HG03135 (cell line): ENCODE results near the gene RUSF1.

Experiments
- ATAC-seq: cut with Tn5 transposase; IDR thresholded peaks from one replicate; pipeline ENCODE4 v1.9.1; 2021; ENCODE audit warnings: mild to moderate bottlenecking, moderate library complexity; ENCODE audit not compliant: unreplicated experiment

RUSF1 gene

GRCh38 chr16:31471241-31471874, 36.8 kb downstream of the RUSF1 start:
- ATAC-seq, result no peak

- no peak for ATAC-seq
Observed at GRCh38 chr16:31470615-31471014, 37.6 kb downstream of the RUSF1 start.

- no peak for ATAC-seq
Observed at GRCh38 chr16:31467858-31468257, 40.3 kb downstream of the RUSF1 start.

- ATAC-seq, result peak; percentile 67
Observed at GRCh38 chr16:31467151-31467773, 40.9 kb downstream of the RUSF1 start.

DNA sequence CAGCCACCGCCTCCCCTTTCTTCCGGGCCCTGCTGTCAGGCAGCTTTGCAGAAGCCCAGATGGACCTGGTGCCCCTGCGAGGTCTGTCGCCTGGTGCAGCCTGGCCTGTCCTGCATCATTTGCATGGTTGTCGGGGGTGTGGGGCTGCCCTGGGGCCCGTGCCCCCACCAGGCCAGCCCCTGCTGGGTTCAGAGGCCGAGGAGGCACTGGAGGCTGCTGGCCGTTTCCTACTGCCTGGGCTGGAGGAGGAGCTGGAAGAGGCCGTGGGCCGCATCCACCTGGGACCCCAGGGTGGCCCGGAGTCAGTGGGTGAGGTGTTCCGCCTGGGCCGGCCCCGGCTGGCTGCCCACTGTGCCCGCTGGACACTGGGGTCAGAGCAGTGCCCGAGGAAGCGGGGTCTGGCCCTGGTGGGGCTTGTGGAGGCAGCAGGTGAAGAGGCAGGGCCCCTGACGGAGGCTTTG, 41.8 kb downstream of the RUSF1 start:
- ATAC-seq, result no peak

DNA sequence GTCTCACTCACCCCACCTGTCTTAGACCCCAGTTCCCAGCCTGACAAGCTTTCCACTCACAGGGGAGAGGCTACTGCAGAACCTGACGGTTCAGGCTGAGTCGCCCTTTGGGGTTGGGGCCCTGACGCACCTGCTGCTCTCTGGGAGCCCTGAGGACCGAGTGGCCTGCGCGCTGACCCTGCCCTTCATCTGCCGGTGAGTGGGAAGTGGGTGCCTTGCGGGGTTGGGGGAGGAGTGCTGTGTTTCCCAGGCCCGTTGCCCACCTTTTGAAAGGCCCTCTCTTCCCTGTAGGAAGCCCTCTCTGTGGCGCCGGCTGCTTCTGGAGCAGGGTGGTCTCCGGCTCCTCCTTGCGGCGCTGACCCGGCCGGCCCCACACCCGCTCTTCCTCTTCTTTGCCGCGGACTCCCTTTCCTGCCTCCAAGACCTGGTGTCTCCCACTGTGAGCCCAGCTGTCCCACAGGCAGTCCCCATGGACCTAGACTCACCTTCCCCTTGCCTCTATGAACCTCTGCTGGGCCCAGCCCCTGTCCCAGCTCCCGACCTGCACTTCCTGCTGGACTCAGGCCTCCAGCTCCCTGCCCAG, 42.3 kb downstream of the RUSF1 start:
- no peak for ATAC-seq

- no peak for ATAC-seq
Observed at GRCh38 chr16:31464781-31465260, 43.4 kb downstream of the RUSF1 start.

DNA sequence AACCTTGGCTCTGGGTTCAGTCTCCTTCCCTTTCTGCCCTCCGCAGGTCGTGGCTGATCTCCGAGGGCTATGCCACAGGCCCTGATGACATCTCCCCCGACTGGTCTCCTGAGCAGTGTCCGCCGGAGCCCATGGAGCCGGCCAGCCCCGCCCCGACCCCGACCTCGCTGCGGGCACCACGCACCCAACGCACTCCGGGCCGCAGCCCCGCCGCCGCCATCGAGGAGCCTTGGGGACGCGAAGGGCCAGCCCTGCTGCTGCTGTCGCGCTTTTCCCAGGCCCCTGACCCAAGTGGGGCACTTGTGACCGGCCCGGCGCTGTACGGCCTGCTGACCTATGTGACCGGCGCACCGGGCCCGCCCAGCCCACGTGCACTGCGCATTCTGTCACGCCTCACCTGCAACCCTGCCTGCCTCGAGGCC, 43.8 kb downstream of the RUSF1 start:
- no peak for ATAC-seq

GRCh38 chr16:31461921-31462804, 46.0 kb downstream of the RUSF1 start:
- no peak for ATAC-seq

- ATAC-seq, result no peak
Observed at GRCh38 chr16:31461201-31461920, 46.8 kb downstream of the RUSF1 start.

GRCh38 chr16:31460582-31461002, 47.6 kb downstream of the RUSF1 start:
- no peak for ATAC-seq

DNA sequence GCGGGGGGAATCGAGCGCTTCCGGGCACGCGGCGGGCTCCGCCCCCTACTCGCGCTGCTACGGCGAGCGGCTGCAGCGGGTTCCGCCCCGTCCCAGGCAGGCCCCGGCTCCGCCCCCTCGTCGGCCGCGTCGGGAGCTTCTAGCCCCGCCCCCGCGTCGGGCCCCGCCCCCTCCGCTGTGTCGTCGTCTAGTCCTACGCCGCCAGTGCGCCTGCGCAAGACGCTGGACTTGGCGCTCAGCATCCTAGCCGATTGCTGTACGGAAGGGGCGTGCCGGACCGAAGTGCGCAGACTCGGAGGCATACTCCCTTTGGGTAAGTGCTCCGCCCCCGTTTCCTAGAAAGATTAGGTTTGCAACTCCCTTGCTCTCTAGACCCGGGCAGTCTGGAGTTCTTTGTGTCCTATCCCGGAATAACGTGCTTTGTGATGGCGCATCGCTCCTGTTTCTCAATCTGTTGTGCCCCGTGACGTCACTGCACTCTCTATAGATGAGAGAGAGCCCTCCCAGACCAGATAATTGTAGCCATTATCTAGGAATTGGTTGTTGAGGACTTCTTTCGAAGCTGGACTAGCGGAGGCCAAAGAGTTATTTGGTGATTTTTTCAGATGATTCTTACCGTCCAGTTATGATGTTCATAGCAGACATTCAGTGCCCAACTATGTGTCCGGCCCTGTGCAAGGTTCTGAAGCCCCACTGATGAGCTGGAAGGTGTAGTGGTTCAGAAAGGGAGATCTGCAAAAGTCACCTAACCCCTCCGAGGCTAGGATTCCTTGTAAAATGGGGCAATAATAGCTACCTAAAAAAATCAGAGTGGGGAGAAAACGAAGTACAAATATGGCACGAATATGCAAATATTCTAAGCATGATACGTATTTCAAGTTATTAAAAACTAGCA, 48.3 kb downstream of the RUSF1 start:
- peak; percentile 68 for ATAC-seq

DNA sequence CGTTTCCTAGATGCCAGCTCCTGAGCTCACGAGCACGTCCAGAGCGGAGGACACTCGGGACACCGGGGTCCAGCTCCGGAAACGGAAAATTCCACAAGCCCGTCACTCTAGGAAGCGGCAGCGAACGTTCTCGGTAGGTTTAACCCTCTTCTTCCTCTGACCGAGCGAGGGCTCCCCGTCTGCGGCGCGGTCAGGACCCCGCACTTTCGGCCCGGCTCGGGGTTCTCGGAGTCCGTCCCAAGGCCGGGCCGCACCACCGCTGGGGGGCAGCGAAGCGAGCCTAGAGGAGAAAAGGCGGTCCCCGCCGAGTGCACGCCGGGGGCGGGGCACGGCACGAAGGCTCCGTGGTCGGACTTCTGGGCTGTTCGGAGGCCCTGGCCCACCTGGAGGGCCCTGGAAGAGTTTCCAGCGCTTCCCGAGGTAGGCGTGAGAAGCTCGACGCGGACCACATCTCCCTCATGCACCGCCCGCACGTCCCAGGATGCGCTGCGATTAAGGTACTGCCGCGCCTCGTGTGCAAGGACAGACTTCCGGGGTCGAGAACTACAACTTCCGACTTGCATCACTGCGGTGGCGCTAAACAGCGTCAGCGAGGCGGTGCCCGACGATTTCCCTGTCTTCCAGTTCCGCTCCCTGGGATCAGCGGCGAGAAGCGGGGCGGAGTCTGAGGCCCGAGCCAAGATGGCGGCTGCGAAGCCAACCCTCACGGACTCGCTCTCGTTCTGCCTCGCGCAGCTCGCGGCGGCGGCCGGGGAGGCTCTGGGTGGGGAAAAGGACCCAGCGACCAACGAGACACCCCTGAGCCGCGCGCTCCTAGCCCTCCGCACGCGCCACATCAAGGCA, 49.1 kb downstream of the RUSF1 start, which contains the start of gene ARMC5:
ARMC5 (plus strand) TSS at position 658 of the 843 bp plus-strand sequence; CDS start at position 682, 24 bp downstream.
- ATAC-seq, result peak; percentile 69

DNA sequence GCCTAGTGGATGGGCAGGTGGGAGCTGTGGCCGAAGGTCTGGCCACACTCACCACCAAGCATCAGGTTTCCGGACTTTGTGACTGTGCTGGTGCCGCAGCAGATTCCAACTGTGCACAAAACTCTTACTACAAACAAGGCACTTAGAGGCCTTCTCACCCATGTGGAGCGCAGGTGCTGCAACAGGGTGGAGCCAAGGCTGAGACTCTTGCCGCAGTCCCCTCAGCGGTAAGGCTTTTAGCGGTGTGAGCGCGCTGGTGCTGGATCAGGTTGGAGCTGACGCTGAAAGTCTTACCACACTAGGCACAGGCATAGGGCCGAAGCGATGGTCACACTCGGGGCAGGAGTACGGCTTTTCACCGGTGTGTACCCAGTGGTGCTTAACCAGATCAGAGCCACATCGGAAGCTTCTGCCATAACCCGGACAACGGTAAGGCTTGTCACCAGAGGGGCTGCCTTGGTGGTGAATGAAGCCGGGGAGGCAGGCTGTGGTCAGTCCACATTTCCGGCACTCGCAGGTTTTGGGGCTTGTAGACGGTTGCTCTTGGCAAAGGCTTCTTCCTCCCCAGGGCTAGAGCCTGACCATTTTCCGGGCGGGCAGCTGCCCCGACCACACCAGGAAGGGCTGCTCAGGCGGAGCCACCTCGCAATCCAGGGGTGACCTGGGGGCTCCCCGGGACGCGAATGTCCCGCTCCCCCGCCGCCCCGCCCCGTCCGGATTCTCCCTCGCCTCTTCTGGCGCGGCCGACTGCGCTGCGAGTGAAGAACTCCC, 49.9 kb downstream of the RUSF1 start:
- ATAC-seq, result peak; percentile 16

GRCh38 chr16:31456988-31457360, 51.2 kb downstream of the RUSF1 start:
- no peak for ATAC-seq

GRCh38 chr16:31455601-31456314, 52.4 kb downstream of the RUSF1 start:
- ATAC-seq, result no peak
